ENCODE results near the gene PWP1. TPM values are rescaled to one million over a fixed set of nuclear protein-coding genes. Genes with fewer than 3 reads are reported as not detected.

The PWP1 gene
- total RNA-seq, 1 experiment from 2014 or later: 49.7 TPM

DNA sequence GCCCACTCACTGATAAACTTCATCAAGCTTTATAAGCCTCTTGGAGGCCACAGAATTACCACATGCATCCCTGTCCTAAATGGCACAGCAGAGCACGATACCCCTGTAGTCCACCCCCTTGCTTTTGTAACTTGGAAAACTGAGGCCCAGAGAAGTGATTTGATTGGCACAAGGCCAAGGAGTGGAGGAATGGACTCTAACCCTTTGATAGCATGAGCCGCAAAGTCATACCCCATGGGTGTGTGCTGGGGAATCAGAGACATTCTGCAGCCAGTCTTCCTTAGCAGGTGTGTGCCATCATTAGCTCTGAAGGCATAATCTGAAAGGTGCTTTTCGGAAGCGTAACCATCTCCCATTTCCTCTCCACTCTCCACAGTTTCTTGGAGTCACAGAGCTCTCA, 28.5 kb upstream of the PWP1 start:
- Histone ChIP-seq H2AK5ac (ENCODE audit: insufficient read length, low read length) (no peak overlapping the region), H4K5ac (ENCODE audit: insufficient read length, low read depth, low read length) (no peak overlapping the region), H3K4ac (ENCODE audit: low read depth, low read length) (no peak overlapping the region), H2BK12ac (ENCODE audit: insufficient read length, low read depth, low read length) (no peak overlapping the region), H3K56ac (ENCODE audit: insufficient read length, low read depth, low read length) (no peak overlapping the region), H3K23me2 (ENCODE audit: insufficient read length, low read depth, low read length, poor library complexity, severe bottlenecking) (no peaks in the 10 kb centered on the region), H2BK5ac (ENCODE audit: insufficient read length, low read length) (no peak overlapping the region), H3K23ac (ENCODE audit: insufficient read length, low read depth, low read length) (no peak overlapping the region), H3K18ac (ENCODE audit: insufficient read length, low read depth, low read length) (no peak overlapping the region), H4K20me1 (ENCODE audit: control insufficient read depth, insufficient read depth, insufficient read length) (no peaks in the 10 kb centered on the region), H4K8ac (replicated peaks; ENCODE audit: insufficient read length, low read depth, low read length) (no peak overlapping the region), H4K91ac (ENCODE audit: insufficient read length, low read depth, low read length) (no peak overlapping the region), H3T11ph (ENCODE audit: low read length) (no peak overlapping the region), H2BK15ac (ENCODE audit: low read depth, low read length) (no peak overlapping the region), H3K4me1 (ENCODE audit: insufficient read depth, low read length) (peaks cover 7% of the 10 kb centered on the region; the same call in 1 of the 2 replicates), H2BK120ac (ENCODE audit: low read depth, low read length, poor library complexity, severe bottlenecking) (no peak overlapping the region), H2AFZ (ENCODE audit: low read length) (no peak overlapping the region), H3K9ac (ENCODE audit: extremely low read depth, insufficient read length, low read length) (no peak overlapping the region), H3K27me3 (ENCODE audit: insufficient read depth, low read length) (no peaks in the 10 kb centered on the region), H3K79me2 (ENCODE audit: insufficient read depth, low read length) (no peaks in the 10 kb centered on the region), H3K79me1 (ENCODE audit: insufficient read depth, low read depth, low read length, poor library complexity, severe bottlenecking) (no peaks in the 10 kb centered on the region), H3K14ac (ENCODE audit: insufficient read depth, low read length) (no peak overlapping the region), H2BK20ac (ENCODE audit: low read depth, low read length, poor library complexity, severe bottlenecking) (no peak overlapping the region), H3K9me3 (ENCODE audit: control insufficient read depth, low read depth, low read length) (no peaks in the 10 kb centered on the region), H3K4me2 (ENCODE audit: insufficient read depth, insufficient read length, low read length) (no peak overlapping the region), H3K27ac (ENCODE audit: insufficient read length, low read depth, low read length) (no peak overlapping the region)
- no CpG with 5 or more reads among the region's 4 CpGs for WGBS (ENCODE audit: extremely low coverage, insufficient read length, low lambda C conversion rate)
- H3K27me3 Mint-ChIP-seq (ENCODE audit: low read depth): no peaks in the 10 kb centered on the region
- no peaks in the 10 kb centered on the region for H3K9me3 Mint-ChIP-seq
- no peaks in the 10 kb centered on the region; a peak in 1 of 7 replicates for H3K36me3 Mint-ChIP-seq (ENCODE audit: insufficient read depth in 1 of 3, low read depth in 3 of 3)
- DNase-seq: no peak
- H3K4me1 Mint-ChIP-seq: peaks cover 11 to 20% of the 10 kb centered on the region in 2 experiments
- H3K4me3 Mint-ChIP-seq: no peak overlapping the region
- TF ChIP-seq, protein P1, sequence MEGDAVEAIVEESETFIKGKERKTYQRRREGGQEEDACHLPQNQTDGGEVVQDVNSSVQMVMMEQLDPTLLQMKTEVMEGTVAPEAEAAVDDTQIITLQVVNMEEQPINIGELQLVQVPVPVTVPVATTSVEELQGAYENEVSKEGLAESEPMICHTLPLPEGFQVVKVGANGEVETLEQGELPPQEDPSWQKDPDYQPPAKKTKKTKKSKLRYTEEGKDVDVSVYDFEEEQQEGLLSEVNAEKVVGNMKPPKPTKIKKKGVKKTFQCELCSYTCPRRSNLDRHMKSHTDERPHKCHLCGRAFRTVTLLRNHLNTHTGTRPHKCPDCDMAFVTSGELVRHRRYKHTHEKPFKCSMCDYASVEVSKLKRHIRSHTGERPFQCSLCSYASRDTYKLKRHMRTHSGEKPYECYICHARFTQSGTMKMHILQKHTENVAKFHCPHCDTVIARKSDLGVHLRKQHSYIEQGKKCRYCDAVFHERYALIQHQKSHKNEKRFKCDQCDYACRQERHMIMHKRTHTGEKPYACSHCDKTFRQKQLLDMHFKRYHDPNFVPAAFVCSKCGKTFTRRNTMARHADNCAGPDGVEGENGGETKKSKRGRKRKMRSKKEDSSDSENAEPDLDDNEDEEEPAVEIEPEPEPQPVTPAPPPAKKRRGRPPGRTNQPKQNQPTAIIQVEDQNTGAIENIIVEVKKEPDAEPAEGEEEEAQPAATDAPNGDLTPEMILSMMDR (conservative IDR thresholded peaks at IDR 0.05): no peak
- H3K27ac Mint-ChIP-seq: no peak overlapping the region
